Measurements from ENCODE around the gene PHPT1.
"Not testable (repeated sequence)": the region's sequence is repeated elsewhere in the genome, so short reads cannot be mapped to it uniquely, and the experiment has no call there.

PHPT1 gene

GRCh38 chr9:136840877-136841645 is 8.1 kb upstream of the PHPT1 start:
- H3K4me3 ChIP-seq (ENCODE audit: low read length) = no peak overlapping the region
- no peak for DNase-seq (ENCODE audit: low read depth)
- TF ChIP-seq CTCF (conservative IDR thresholded peaks at IDR 0.05; ENCODE audit: low read depth, low read length) = no peak

GRCh38 chr9:136841646-136842379 is 7.4 kb upstream of the PHPT1 start:
- not testable (repeated sequence) for H3K4me3 ChIP-seq (ENCODE audit: low read length); DNase-seq (ENCODE audit: low read depth)

GRCh38 chr9:136842380-136842948 is 6.7 kb upstream of the PHPT1 start, which contains the start of gene AJM1:
Gene AJM1 (plus strand): TSS chr9:136842478. CDS start chr9:136844415, 1,937 bp downstream.
- peak within 1 kb of the TSS; percentile 37 for H3K4me3 ChIP-seq (ENCODE audit: low read length)
- TF ChIP-seq CTCF (conservative IDR thresholded peaks at IDR 0.05; ENCODE audit: low read depth, low read length) = peak; percentile 84
- DNase-seq (ENCODE audit: low read depth) = not testable (repeated sequence)

GRCh38 chr9:136843159-136843800 is 5.9 kb upstream of the PHPT1 start:
- not testable (repeated sequence) for H3K4me3 ChIP-seq (ENCODE audit: low read length); DNase-seq (ENCODE audit: low read depth)

- TF ChIP-seq CTCF (conservative IDR thresholded peaks at IDR 0.05; ENCODE audit: low read depth, low read length) = peak; percentile 39
- H3K4me3 ChIP-seq (ENCODE audit: low read length); DNase-seq (ENCODE audit: low read depth): not testable (repeated sequence)
Observed at GRCh38 chr9:136843801-136844740, 5.1 kb upstream of the PHPT1 start.

GRCh38 chr9:136844761-136845464 is 4.3 kb upstream of the PHPT1 start:
- no peak for TF ChIP-seq CTCF (conservative IDR thresholded peaks at IDR 0.05; ENCODE audit: low read depth, low read length)
- no peak overlapping the region for H3K4me3 ChIP-seq (ENCODE audit: low read length)
- DNase-seq (ENCODE audit: low read depth) = no peak
